GM23248 (cell line): ENCODE measurements around the gene PTGDR. TPM values are rescaled to one million over a fixed set of nuclear protein-coding genes. Genes with fewer than 3 reads are reported as not detected.

ENCODE experiments used
- DNase-seq: peaks from one replicate; pipeline ENCODE4 v3.0.0-alpha.2; 2015
- H2AFZ ChIP-seq: fragments of 200-600 bp; sonication (generic); 2 replicates; pipeline ENCODE4 v1.6.1; 2016; ENCODE audit warnings: antibody characterized with exemption
- H3F3A ChIP-seq: fragments of 200-600 bp; sonication (generic); 2 replicates; pipeline ENCODE4 v1.6.1; 2016; ENCODE audit warnings: mild to moderate bottlenecking, antibody characterized with exemption, mixed run types; ENCODE audit not compliant: insufficient read depth
- H3K27ac ChIP-seq: fragments of 200-600 bp; sonication (generic); 2 replicates; pipeline ENCODE4 v1.5.1; 2016; ENCODE audit warnings: mild to moderate bottlenecking
- H3K27me3 ChIP-seq: fragments of 200-600 bp; sonication (generic); replicated peaks from 2 replicates; pipeline ENCODE4 v1.6.1; 2016; ENCODE audit warnings: mild to moderate bottlenecking; ENCODE audit not compliant: insufficient read depth
- H3K36me3 ChIP-seq: fragments of 200-600 bp; sonication (generic); 2 replicates; pipeline ENCODE4 v1.6.1; 2016; ENCODE audit warnings: low read depth, mild to moderate bottlenecking
- H3K4me1 ChIP-seq: fragments of 200-600 bp; sonication (generic); 2 replicates; pipeline ENCODE4 v1.6.1; 2016; ENCODE audit warnings: mild to moderate bottlenecking; ENCODE audit not compliant: insufficient read depth
- H3K4me2 ChIP-seq: fragments of 200-600 bp; sonication (generic); one replicate; pipeline ENCODE4 v1.6.1; 2016; ENCODE audit warnings: mild to moderate bottlenecking; ENCODE audit not compliant: unreplicated experiment
- H3K4me3 ChIP-seq: fragments of 200-600 bp; sonication (generic); 2 replicates; pipeline ENCODE4 v1.5.1; 2016; ENCODE audit warnings: mild to moderate bottlenecking
- H3K79me2 ChIP-seq: fragments of 200-600 bp; sonication (generic); 2 replicates; pipeline ENCODE4 v1.6.1; 2016; ENCODE audit warnings: mild to moderate bottlenecking; ENCODE audit not compliant: insufficient read depth
- H3K9ac ChIP-seq: fragments of 200-600 bp; sonication (generic); 2 replicates; pipeline ENCODE4 v1.6.1; 2016; ENCODE audit warnings: mild to moderate bottlenecking
- H3K9me2 ChIP-seq: fragments of 200-600 bp; sonication (generic); 2 replicates; pipeline ENCODE4 v1.6.1; 2016; ENCODE audit warnings: mixed run types, mild to moderate bottlenecking, moderate library complexity; ENCODE audit not compliant: insufficient read depth
- H3K9me3 ChIP-seq: fragments of 200-600 bp; sonication (generic); one replicate; pipeline ENCODE4 v1.6.1; 2017; ENCODE audit warnings: low read depth
- H4K20me1 ChIP-seq: fragments of 200-600 bp; sonication (generic); 2 replicates; pipeline ENCODE4 v1.6.0; 2016; ENCODE audit not compliant: insufficient read depth
- EZH2 ChIP-seq: fragments of 200-600 bp; sonication (generic); IDR thresholded peaks from 2 replicates; pipeline ENCODE4 v1.6.1; 2018; ENCODE audit warnings: antibody characterized with exemption, mild to moderate bottlenecking; ENCODE audit not compliant: insufficient read depth, poor library complexity, severe bottlenecking
- EZH2phosphoT487 ChIP-seq: fragments of 200-600 bp; sonication (generic); IDR thresholded peaks from 2 replicates; pipeline ENCODE4 v1.6.1; 2018; ENCODE audit warnings: antibody characterized with exemption, moderate library complexity, mild to moderate bottlenecking, low read depth; ENCODE audit not compliant: insufficient read depth
- WGBS, 2 experiments: methylation state at CpG; one replicate each; pipeline ENCODE4 v1.1.6; 2015 to 2017; ENCODE audit warnings: low lambda C conversion rate in 2 of 2, low coverage in 1 of 2; ENCODE audit errors: missing lambda C conversion rate in 2 of 2; 5-methylcytosine and 5-hydroxymethylcytosine counted together
- in situ Hi-C: fragments of 300-500 bp; cut with MboI; formaldehyde crosslinking; loops from 2 replicates; pipeline ENCODE4 v1.15.0; 2020
- polyA plus RNA-seq: library from polyadenylated mRNA; unstranded; fragments of >200 nt; fragmentation: Nextera tagmentation; extraction: Ambion mirVana; gene quantifications from 2 replicates; pipeline ENCODE4 v1.2.1, GENCODE V29; 2016
- total RNA-seq: library from RNA; depleted of rRNA; stranded (reverse); fragments of >200 nt; shearing (Covaris generic); gene quantifications from 2 replicates; pipeline ENCODE4 v1.2.3, GENCODE V29; 2014; rRNA removed

The PTGDR gene
- total and polyA plus RNA-seq, 2 experiments from 2014 or later = 0.09 TPM; not detected in 1

GRCh38 chr14:52319919-52320318 lies 52.4 kb downstream of the PTGDR start:
- H3K4me1 ChIP-seq = 0 out of 2 replicates have a peak, but pooled peaks cover 6% of the 10 kb centered on the region
- no peak overlapping the region for H3K9ac ChIP-seq
- no peak for DNase-seq
- WGBS, 2 experiments = 94 to 98% methylated on average over 3 of the region's 3 CpGs
- H3F3A ChIP-seq = 0 out of 2 replicates have a peak, but pooled peaks cover 8% of the 10 kb centered on the region
- H3K27ac ChIP-seq = no peak overlapping the region
- H4K20me1 ChIP-seq = no peaks in the 10 kb centered on the region
- H3K4me2 ChIP-seq = no peak overlapping the region
- peaks cover 38% of the 10 kb centered on the region; the same call in 1 of the 2 replicates for H3K79me2 ChIP-seq
- H3K9me2 ChIP-seq = no peaks in the 10 kb centered on the region
- H3K9me3 ChIP-seq = no peaks in the 10 kb centered on the region
- H3K36me3 ChIP-seq = no peaks in the 10 kb centered on the region
- H3K27me3 ChIP-seq = no peaks in the 10 kb centered on the region
- in situ Hi-C loops = no loop called here
- H3K4me3 ChIP-seq = no peak overlapping the region
- no peak overlapping the region for H2AFZ ChIP-seq
- no peak for TF ChIP-seq EZH2
- no peak for TF ChIP-seq EZH2phosphoT487

GRCh38 chr14:52325126-52325525 lies 57.6 kb downstream of the PTGDR start:
- WGBS, 2 experiments = 62 to 70% methylated on average over 3 of the region's 3 CpGs
- peaks cover 19% of the 10 kb centered on the region; the same call in 1 of the 2 replicates for H3K79me2 ChIP-seq
- no peak overlapping the region for H3K4me3 ChIP-seq
- no peak overlapping the region for H2AFZ ChIP-seq
- no peaks in the 10 kb centered on the region for H4K20me1 ChIP-seq
- peaks cover 26% of the 10 kb centered on the region for H3K4me1 ChIP-seq
- no peak for TF ChIP-seq EZH2phosphoT487
- no peak for TF ChIP-seq EZH2
- H3K27me3 ChIP-seq = no peaks in the 10 kb centered on the region
- H3K9ac ChIP-seq = no peak overlapping the region
- no peaks in the 10 kb centered on the region for H3K9me2 ChIP-seq
- H3K27ac ChIP-seq = no peak overlapping the region
- H3F3A ChIP-seq = peaks cover 24% of the 10 kb centered on the region; the same call in 1 of the 2 replicates
- no peak overlapping the region for H3K4me2 ChIP-seq
- no peaks in the 10 kb centered on the region for H3K36me3 ChIP-seq
- peak; percentile 74 for DNase-seq
- no peaks in the 10 kb centered on the region for H3K9me3 ChIP-seq
- in situ Hi-C loops = no loop called here

GRCh38 chr14:52325630-52326029 lies 58.1 kb downstream of the PTGDR start:
- Histone ChIP-seq H3K27me3 (no peaks in the 10 kb centered on the region), H3K4me2 (no peak overlapping the region), H3K4me3 (no peak overlapping the region), H3K4me1 (peaks cover 26% of the 10 kb centered on the region), H3K27ac (no peak overlapping the region), H3K9me2 (no peaks in the 10 kb centered on the region), H3K9me3 (no peaks in the 10 kb centered on the region), H2AFZ (no peak overlapping the region), H3F3A (peaks cover 24% of the 10 kb centered on the region; the same call in 1 of the 2 replicates), H4K20me1 (no peaks in the 10 kb centered on the region), H3K9ac (no peak overlapping the region), H3K36me3 (no peaks in the 10 kb centered on the region), H3K79me2 (peaks cover 14% of the 10 kb centered on the region; the same call in 1 of the 2 replicates)
- in situ Hi-C loops = no loop called here
- no peak for DNase-seq
- WGBS, 2 experiments = 92% methylated on average over 3 of the region's 3 CpGs
- TF ChIP-seq EZH2phosphoT487 (no peak), EZH2 (no peak)

Other genes starting within 250 kb of the PTGDR start
- 59.8 and 66.6 TPM in 2 replicates for gene NID2, start 198.6 kb upstream of the PTGDR start, total RNA-seq
- gene NID2, start 198.6 kb upstream of the PTGDR start, polyA plus RNA-seq = 39.8 and 40.0 TPM in 2 replicates
- 6.2 and 7.2 TPM in 2 replicates for gene PTGER2, start 46.6 kb downstream of the PTGDR start, total RNA-seq
- gene PTGER2, start 46.6 kb downstream of the PTGDR start, polyA plus RNA-seq = 9.1 TPM in 2 replicates